Osteoblast (primary cell): ENCODE data around the gene GCSAML. TPM values are rescaled to one million over a fixed set of nuclear protein-coding genes. Genes with fewer than 3 reads are reported as not detected.

Source experiments
- DNase-seq: peaks from one replicate; pipeline ENCODE4 v3.0.0; 2011; ENCODE audit warnings: low spot score, mixed read lengths; ENCODE audit not compliant: insufficient read length; ENCODE audit errors: missing footprints
- H2AFZ ChIP-seq: 2 replicates; pipeline ENCODE4 v1.6.0; 2011; ENCODE audit warnings: mild to moderate bottlenecking, low read length
- H3K27ac ChIP-seq: 2 replicates; pipeline ENCODE4 v1.5.1; 2011; ENCODE audit warnings: mild to moderate bottlenecking, low read depth, low read length, moderate library complexity
- H3K27me3 ChIP-seq: 2 replicates; pipeline ENCODE4 v1.6.0; 2012; ENCODE audit warnings: mild to moderate bottlenecking, control low read depth, inconsistent platforms, low read length, moderate library complexity; ENCODE audit not compliant: insufficient read depth
- H3K36me3 ChIP-seq: 2 replicates; pipeline ENCODE4 v1.5.1; 2011; ENCODE audit warnings: mild to moderate bottlenecking, low read length, control low read depth, moderate library complexity; ENCODE audit not compliant: insufficient read depth
- H3K4me1 ChIP-seq: 2 replicates; pipeline ENCODE4 v1.5.1; 2011; ENCODE audit warnings: mild to moderate bottlenecking, low read length, control low read depth, moderate library complexity; ENCODE audit not compliant: insufficient read depth
- H3K4me2 ChIP-seq: 2 replicates; pipeline ENCODE4 v1.6.0; 2011; ENCODE audit warnings: mild to moderate bottlenecking, low read length; ENCODE audit not compliant: insufficient read depth
- H3K4me3 ChIP-seq: fragments of 200-600 bp; sonication (generic); 3 replicates; pipeline ENCODE4 v1.5.1; 2012; ENCODE audit warnings: mild to moderate bottlenecking, low read length, inconsistent platforms; ENCODE audit not compliant: insufficient read depth
- H3K79me2 ChIP-seq: 2 replicates; pipeline ENCODE4 v1.6.0; 2012; ENCODE audit warnings: mild to moderate bottlenecking, low read length, control low read depth, inconsistent platforms; ENCODE audit not compliant: insufficient read depth
- H3K9me3 ChIP-seq: 2 replicates; pipeline ENCODE4 v1.5.1; 2011; ENCODE audit warnings: low read depth, low read length, control low read depth
- H4K20me1 ChIP-seq: 2 replicates; pipeline ENCODE4 v1.6.0; 2012; ENCODE audit warnings: mild to moderate bottlenecking, low read length, control low read depth; ENCODE audit not compliant: insufficient read depth
- CTCF ChIP-seq: IDR thresholded peaks from 2 replicates; pipeline ENCODE4 v1.5.1; 2011; ENCODE audit warnings: mild to moderate bottlenecking, low read depth, low read length, moderate library complexity; ENCODE audit errors: extremely low read depth
- total RNA-seq: library from RNA; depleted of rRNA; stranded (reverse); fragments of >200 nt; gene quantifications from 2 replicates; pipeline ENCODE4 v1.2.3, GENCODE V29; 2012

The GCSAML gene
- total RNA-seq, 1 donor = not detected

- H2AFZ ChIP-seq = no peak overlapping the region
- no peak overlapping the region for H3K4me3 ChIP-seq
- H4K20me1 ChIP-seq = no peaks in the 10 kb centered on the region
- H3K4me1 ChIP-seq = no peaks in the 10 kb centered on the region
- H3K4me2 ChIP-seq = no peak overlapping the region
- no peak overlapping the region for H3K27ac ChIP-seq
- TF ChIP-seq CTCF = no peak
- no peaks in the 10 kb centered on the region for H3K79me2 ChIP-seq
- H3K9me3 ChIP-seq = peaks cover 6% of the 10 kb centered on the region
- no peaks in the 10 kb centered on the region for H3K36me3 ChIP-seq
- no peaks in the 10 kb centered on the region for H3K27me3 ChIP-seq
- no peak for DNase-seq
Measured at GRCh38 chr1:247574664-247575063, 25.7 kb downstream of the GCSAML start.

- TF ChIP-seq CTCF = peak; percentile 30
- Histone ChIP-seq H3K4me1 (no peaks in the 10 kb centered on the region), H3K36me3 (no peaks in the 10 kb centered on the region), H3K79me2 (no peaks in the 10 kb centered on the region), H4K20me1 (no peaks in the 10 kb centered on the region), H3K4me3 (no peak overlapping the region), H3K4me2 (no peak overlapping the region), H3K27me3 (no peaks in the 10 kb centered on the region), H2AFZ (no peak overlapping the region), H3K27ac (no peak overlapping the region), H3K9me3 (peaks cover 7% of the 10 kb centered on the region)
- no peak for DNase-seq
Measured at GRCh38 chr1:247576514-247576913, 27.6 kb downstream of the GCSAML start.

- no peak overlapping the region for H3K4me2 ChIP-seq
- no peak for TF ChIP-seq CTCF
- no peak for DNase-seq
- no peaks in the 10 kb centered on the region for H4K20me1 ChIP-seq
- no peaks in the 10 kb centered on the region for H3K79me2 ChIP-seq
- H3K27me3 ChIP-seq = no peaks in the 10 kb centered on the region
- H3K9me3 ChIP-seq = peaks cover 7% of the 10 kb centered on the region
- H2AFZ ChIP-seq = no peak overlapping the region
- H3K4me3 ChIP-seq = no peak overlapping the region
- H3K27ac ChIP-seq = no peak overlapping the region
- no peaks in the 10 kb centered on the region for H3K36me3 ChIP-seq
- no peaks in the 10 kb centered on the region for H3K4me1 ChIP-seq
Measured at GRCh38 chr1:247578946-247579460, 30.1 kb downstream of the GCSAML start.

- DNase-seq = no peak
- Histone ChIP-seq H3K9me3 (peaks cover 3% of the 10 kb centered on the region), H3K4me3 (no peak within 1 kb of the TSS), H3K27me3 (no peaks in the 10 kb centered on the region), H3K4me2 (no peak within 1 kb of the TSS), H3K36me3 (no peaks in the 10 kb centered on the region), H3K79me2 (no peaks in the 10 kb centered on the region), H3K27ac (no peak within 1 kb of the TSS), H3K4me1 (no peaks in the 10 kb centered on the region), H4K20me1 (no peaks in the 10 kb centered on the region), H2AFZ (no peak within 1 kb of the TSS)
- TF ChIP-seq CTCF = no peak
Measured at GRCh38 chr1:247588060-247588459, 39.1 kb downstream of the GCSAML start, which contains the start of gene OR2G2. TSS of gene OR2G2 (plus strand) at chr1:247588360. CDS start at chr1:247588360, 0 bp downstream.
